ENCODE data around the gene JUNB. TPM values are rescaled to one million over a fixed set of nuclear protein-coding genes. Genes with fewer than 3 reads are reported as not detected.

Gene JUNB
- total and polyA plus RNA-seq, 2 of the 13 experiments (the other 11 are each of a cell fraction or from before 2014, with no cell fraction given) = 7.7 to 8.2 TPM

DNA sequence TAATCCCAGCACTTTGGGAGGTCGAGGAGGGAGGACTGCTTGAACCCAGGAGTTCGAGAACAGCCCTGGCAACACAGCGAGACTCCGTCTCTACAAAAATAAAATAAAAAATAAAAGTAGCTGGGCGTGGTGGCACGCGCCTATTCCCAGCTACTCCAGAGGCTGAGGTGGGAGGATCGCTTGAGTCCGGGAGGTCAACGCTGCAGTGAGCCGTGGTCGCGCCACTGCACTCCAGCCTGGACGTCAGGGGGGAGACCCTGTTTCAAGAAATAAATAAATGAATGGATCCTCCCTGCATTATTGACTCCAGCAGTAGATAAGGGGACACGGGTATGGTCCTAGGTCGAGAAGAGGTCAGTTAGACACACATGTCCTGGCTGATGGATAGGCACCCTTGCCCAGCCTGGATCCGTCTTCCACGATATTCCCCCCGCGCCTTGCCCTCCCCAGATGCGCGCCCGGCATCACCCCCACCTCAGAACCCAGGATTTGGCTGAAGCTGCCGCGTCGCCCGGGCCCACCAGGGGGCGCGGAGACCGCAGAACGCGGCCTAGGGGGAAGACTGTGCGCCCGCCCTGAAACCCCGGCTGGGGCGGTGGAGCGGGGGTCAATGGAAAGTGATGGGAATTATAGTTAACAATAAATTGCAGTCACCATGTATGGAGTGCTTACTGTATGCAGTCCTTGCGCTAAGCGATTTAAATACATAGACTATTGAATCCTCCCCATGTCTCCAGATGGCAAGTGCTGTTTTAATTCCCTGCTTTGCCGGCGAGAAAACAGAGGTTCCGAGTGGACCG is 13.9 kb upstream of the JUNB start (continued):
- TF ChIP-seq, protein P1, sequence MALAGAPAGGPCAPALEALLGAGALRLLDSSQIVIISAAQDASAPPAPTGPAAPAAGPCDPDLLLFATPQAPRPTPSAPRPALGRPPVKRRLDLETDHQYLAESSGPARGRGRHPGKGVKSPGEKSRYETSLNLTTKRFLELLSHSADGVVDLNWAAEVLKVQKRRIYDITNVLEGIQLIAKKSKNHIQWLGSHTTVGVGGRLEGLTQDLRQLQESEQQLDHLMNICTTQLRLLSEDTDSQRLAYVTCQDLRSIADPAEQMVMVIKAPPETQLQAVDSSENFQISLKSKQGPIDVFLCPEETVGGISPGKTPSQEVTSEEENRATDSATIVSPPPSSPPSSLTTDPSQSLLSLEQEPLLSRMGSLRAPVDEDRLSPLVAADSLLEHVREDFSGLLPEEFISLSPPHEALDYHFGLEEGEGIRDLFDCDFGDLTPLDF (CRISPR knock-in tag; IDR thresholded peaks at IDR 0.05) = no peak
- TF ChIP-seq, protein P2, sequence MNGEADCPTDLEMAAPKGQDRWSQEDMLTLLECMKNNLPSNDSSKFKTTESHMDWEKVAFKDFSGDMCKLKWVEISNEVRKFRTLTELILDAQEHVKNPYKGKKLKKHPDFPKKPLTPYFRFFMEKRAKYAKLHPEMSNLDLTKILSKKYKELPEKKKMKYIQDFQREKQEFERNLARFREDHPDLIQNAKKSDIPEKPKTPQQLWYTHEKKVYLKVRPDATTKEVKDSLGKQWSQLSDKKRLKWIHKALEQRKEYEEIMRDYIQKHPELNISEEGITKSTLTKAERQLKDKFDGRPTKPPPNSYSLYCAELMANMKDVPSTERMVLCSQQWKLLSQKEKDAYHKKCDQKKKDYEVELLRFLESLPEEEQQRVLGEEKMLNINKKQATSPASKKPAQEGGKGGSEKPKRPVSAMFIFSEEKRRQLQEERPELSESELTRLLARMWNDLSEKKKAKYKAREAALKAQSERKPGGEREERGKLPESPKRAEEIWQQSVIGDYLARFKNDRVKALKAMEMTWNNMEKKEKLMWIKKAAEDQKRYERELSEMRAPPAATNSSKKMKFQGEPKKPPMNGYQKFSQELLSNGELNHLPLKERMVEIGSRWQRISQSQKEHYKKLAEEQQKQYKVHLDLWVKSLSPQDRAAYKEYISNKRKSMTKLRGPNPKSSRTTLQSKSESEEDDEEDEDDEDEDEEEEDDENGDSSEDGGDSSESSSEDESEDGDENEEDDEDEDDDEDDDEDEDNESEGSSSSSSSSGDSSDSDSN (CRISPR knock-in tag; IDR thresholded peaks at IDR 0.05) = no peak
- TF ChIP-seq FLYWCH1 (CRISPR knock-in tag; IDR thresholded peaks at IDR 0.05) = no peak
- TF ChIP-seq ATRX (CRISPR knock-in tag; IDR thresholded peaks at IDR 0.05; ENCODE audit: borderline replicate concordance) = no peak
- TF ChIP-seq, protein P3, sequence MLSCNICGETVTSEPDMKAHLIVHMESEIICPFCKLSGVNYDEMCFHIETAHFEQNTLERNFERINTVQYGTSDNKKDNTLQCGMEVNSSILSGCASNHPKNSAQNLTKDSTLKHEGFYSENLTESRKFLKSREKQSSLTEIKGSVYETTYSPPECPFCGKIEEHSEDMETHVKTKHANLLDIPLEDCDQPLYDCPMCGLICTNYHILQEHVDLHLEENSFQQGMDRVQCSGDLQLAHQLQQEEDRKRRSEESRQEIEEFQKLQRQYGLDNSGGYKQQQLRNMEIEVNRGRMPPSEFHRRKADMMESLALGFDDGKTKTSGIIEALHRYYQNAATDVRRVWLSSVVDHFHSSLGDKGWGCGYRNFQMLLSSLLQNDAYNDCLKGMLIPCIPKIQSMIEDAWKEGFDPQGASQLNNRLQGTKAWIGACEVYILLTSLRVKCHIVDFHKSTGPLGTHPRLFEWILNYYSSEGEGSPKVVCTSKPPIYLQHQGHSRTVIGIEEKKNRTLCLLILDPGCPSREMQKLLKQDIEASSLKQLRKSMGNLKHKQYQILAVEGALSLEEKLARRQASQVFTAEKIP (CRISPR knock-in tag; IDR thresholded peaks at IDR 0.05; ENCODE audit: borderline replicate concordance) = no peak
- TF ChIP-seq ZNF652 (CRISPR knock-in tag; IDR thresholded peaks at IDR 0.05; ENCODE audit: borderline replicate concordance, low read depth) = no peak; the same call in 1 of the 2 replicates
- no peak for TF ChIP-seq ZNF672 (CRISPR knock-in tag; IDR thresholded peaks at IDR 0.05)
- TF ChIP-seq, protein P4, sequence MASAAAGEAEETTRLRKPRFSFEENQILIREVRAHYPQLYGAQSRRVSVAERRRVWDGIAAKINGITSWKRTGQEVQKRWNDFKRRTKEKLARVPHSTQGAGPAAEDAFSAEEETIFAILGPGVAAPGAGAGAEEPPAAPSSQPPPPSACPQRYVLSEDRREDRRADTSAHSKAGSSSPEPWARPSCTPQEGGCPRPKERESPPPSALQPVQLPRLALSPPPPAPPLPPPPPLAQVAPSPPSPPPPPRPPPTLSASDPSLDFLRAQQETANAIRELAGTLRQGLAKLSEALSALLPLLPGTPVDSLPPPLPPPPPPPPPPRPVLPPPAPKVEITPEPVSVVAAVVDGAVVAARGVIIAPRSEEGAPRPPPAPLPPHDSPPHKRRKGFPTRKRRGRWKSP (CRISPR knock-in tag; IDR thresholded peaks at IDR 0.05) = peak; percentile 64; the same call in 1 of the 2 replicates
- TF ChIP-seq, protein P5, sequence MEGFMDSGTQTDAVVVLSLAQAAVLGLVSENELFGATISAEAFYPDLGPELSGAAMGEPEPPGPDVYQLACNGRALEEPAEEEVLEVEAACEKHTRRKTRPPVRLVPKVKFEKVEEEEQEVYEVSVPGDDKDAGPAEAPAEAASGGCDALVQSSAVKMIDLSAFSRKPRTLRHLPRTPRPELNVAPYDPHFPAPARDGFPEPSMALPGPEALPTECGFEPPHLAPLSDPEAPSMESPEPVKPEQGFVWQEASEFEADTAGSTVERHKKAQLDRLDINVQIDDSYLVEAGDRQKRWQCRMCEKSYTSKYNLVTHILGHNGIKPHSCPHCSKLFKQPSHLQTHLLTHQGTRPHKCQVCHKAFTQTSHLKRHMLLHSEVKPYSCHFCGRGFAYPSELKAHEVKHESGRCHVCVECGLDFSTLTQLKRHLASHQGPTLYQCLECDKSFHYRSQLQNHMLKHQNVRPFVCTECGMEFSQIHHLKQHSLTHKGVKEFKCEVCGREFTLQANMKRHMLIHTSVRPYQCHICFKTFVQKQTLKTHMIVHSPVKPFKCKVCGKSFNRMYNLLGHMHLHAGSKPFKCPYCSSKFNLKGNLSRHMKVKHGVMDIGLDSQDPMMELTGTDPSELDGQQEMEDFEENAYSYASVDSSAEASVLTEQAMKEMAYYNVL (CRISPR knock-in tag; IDR thresholded peaks at IDR 0.05; ENCODE audit: borderline replicate concordance) = no peak
- 0 out of 2 replicates have a peak, but pooled peaks have one; percentile 24 for TF ChIP-seq SSRP1 (CRISPR knock-in tag; IDR thresholded peaks at IDR 0.05)
- TF ChIP-seq SRSF9 (IDR thresholded peaks at IDR 0.05; ENCODE audit: borderline replicate concordance, insufficient read depth, low read depth, low read length, poor library complexity, severe bottlenecking) = no peak
- TF ChIP-seq HDAC2 (CRISPR knock-in tag; IDR thresholded peaks at IDR 0.05) = peak; percentile 50; the same call in 1 of the 2 replicates
- no peak for TF ChIP-seq HOXA7 (CRISPR knock-in tag; IDR thresholded peaks at IDR 0.05)
- TF ChIP-seq ZNF160 (CRISPR knock-in tag; IDR thresholded peaks at IDR 0.05) = no peak
- TF ChIP-seq, protein P6, sequence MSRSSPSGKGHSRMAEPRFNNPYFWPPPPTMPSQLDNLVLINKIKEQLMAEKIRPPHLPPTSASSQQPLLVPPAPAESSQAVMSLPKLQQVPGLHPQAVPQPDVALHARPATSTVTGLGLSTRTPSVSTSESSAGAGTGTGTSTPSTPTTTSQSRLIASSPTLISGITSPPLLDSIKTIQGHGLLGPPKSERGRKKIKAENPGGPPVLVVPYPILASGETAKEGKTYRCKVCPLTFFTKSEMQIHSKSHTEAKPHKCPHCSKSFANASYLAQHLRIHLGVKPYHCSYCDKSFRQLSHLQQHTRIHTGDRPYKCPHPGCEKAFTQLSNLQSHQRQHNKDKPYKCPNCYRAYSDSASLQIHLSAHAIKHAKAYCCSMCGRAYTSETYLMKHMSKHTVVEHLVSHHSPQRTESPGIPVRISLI (CRISPR knock-in tag; IDR thresholded peaks at IDR 0.05; ENCODE audit: borderline replicate concordance) = no peak
- TF ChIP-seq TBX2 (CRISPR knock-in tag; IDR thresholded peaks at IDR 0.05; ENCODE audit: borderline replicate concordance) = peak; percentile 37; the same call in 1 of the 2 replicates
- TF ChIP-seq ZNF33A (CRISPR knock-in tag; IDR thresholded peaks at IDR 0.05; ENCODE audit: borderline replicate concordance) = no peak
- TF ChIP-seq ZNF557 (CRISPR knock-in tag; IDR thresholded peaks at IDR 0.05) = no peak

Measured in HepG2 (cell line).